Hepatocyte (in vitro differentiated cells): ENCODE measurements around the gene HLTF.

Experiments
- EZH2 ChIP-seq: fragments of 200-600 bp; sonication (generic); IDR thresholded peaks from 2 replicates; pipeline ENCODE4 v1.6.1; 2016; ENCODE audit warnings: antibody characterized with exemption, mild to moderate bottlenecking, borderline replicate concordance
- TF ChIP-seq, protein P1 (sequence below): fragments of 200-600 bp; sonication (generic); IDR thresholded peaks from 2 replicates; pipeline ENCODE4 v1.5.1; 2016; ENCODE audit warnings: antibody characterized with exemption, mild to moderate bottlenecking; ENCODE audit not compliant: poor library complexity

DNA sequence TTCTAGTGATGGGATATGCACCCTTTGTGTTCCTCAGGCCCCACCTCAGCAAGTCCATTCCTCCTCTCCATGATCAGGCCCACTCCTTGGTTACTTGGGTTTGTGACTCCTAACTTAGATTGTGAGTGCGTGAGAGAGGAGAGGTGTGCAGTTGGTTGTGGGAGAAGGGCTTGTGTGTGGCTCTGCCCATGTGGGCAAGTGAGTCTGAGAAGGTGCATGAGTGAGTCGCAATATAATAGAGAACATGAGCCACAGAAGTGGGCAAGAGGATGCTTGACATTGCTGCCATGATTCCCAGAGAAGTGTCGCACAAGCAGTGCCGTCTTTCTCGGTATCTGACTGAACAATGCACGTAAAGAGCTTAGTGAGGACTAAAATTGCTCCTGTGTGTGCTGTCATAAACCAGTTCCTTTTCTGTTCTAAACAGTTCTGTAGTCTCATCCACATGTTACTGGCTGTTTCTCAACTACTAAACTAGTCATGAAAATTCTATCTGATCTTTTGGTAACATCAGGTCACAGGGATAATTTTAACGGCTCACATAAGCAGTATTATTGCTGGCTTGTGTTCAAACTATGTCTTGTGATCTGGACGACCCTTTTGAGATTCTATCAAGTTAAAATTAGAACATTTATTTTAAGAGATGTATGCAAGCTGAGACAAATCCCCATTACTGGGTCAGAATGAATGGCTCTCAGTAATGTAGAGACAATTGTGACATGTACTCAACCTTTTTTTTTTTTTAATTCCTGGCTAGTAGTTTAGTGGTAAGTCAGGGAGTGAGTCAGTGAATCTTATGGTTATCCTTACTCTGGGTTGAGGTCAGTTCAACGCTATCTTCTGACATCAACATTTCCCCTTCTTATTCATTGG is 69.4 kb downstream of the HLTF start:
- no peak for TF ChIP-seq EZH2
- TF ChIP-seq, protein P1, sequence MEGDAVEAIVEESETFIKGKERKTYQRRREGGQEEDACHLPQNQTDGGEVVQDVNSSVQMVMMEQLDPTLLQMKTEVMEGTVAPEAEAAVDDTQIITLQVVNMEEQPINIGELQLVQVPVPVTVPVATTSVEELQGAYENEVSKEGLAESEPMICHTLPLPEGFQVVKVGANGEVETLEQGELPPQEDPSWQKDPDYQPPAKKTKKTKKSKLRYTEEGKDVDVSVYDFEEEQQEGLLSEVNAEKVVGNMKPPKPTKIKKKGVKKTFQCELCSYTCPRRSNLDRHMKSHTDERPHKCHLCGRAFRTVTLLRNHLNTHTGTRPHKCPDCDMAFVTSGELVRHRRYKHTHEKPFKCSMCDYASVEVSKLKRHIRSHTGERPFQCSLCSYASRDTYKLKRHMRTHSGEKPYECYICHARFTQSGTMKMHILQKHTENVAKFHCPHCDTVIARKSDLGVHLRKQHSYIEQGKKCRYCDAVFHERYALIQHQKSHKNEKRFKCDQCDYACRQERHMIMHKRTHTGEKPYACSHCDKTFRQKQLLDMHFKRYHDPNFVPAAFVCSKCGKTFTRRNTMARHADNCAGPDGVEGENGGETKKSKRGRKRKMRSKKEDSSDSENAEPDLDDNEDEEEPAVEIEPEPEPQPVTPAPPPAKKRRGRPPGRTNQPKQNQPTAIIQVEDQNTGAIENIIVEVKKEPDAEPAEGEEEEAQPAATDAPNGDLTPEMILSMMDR = no peak
